ENCODE data around the gene EFCAB6. TPM values are rescaled to one million over a fixed set of nuclear protein-coding genes. Genes with fewer than 3 reads are reported as not detected.
A peak's percentile ranks its signal among the peaks of the same experiment; 100 is the strongest.

Gene EFCAB6
- total RNA-seq, 1 experiment from 2014 or later, result 0.52 TPM

- H3K36me3 ChIP-seq (ENCODE audit: control insufficient read depth in 1 of 2, insufficient read depth in 2 of 2, low read length in 2 of 2), result no peaks in the 10 kb centered on the region
- no peak for TF ChIP-seq SP1 (IDR thresholded peaks at IDR 0.05; ENCODE audit: low read depth)
- no peak for TF ChIP-seq SIN3A (IDR thresholded peaks at IDR 0.05; ENCODE audit: low read depth)
- TF ChIP-seq EZH2 (IDR thresholded peaks at IDR 0.05), result no peak
- no peak for TF ChIP-seq EGR1 (IDR thresholded peaks at IDR 0.05; ENCODE audit: low read depth)
- no peaks in the 10 kb centered on the region for H3K9me3 ChIP-seq (ENCODE audit: control insufficient read depth in 1 of 2, insufficient read depth in 1 of 2, low read depth in 1 of 2, low read length in 2 of 2)
- ATAC-seq (no peak), DNase-seq (ENCODE audit: low read depth, low spot score) (no peak)
- POLR2A ChIA-PET, result no interaction called here
- H3K27me3 ChIP-seq (ENCODE audit: insufficient read depth, low read length), result peaks cover 22% of the 10 kb centered on the region
- RAD21 ChIA-PET (ENCODE audit: low non-redundant PET in 1 of 2, low total read pairs in 2 of 2, uncharacterized antibody in 2 of 2, unreplicated experiment in 2 of 2), result no interaction called here
- H3K27ac ChIP-seq (ENCODE audit: low read depth, low read length), result no peak overlapping the region
- no TSS peak for BruUV-seq (replicated peaks)
- H3K4me3 ChIP-seq (replicated peaks in 1 of 2; ENCODE audit: low read depth in 1 of 2, low read length in 2 of 2), result no peak overlapping the region
- H3K9ac ChIP-seq (ENCODE audit: low read length), result no peak overlapping the region
- no peaks in the 10 kb centered on the region for H3K4me1 ChIP-seq (ENCODE audit: control insufficient read depth in 1 of 2, insufficient read depth in 2 of 2, low read length in 2 of 2)
- H2AFZ ChIP-seq (ENCODE audit: low read depth, low read length, poor library complexity, severe bottlenecking), result no peak overlapping the region
- intact Hi-C loops (cut with micrococcal nuclease), result no loop called here
- no peak overlapping the region for H3K4me2 ChIP-seq (ENCODE audit: low read length)
- no peaks in the 10 kb centered on the region for H4K20me1 ChIP-seq (ENCODE audit: insufficient read depth)
- CTCF ChIA-PET, result interaction anchor here (0.9 kb wide), 1 partner anchor 22 kb away, joined by 4 read pairs; no protein-coding TSS in a partner anchor
- no peaks in the 10 kb centered on the region for H3K79me2 ChIP-seq (ENCODE audit: insufficient read depth, low read length)
- H3K9me2 ChIP-seq (ENCODE audit: insufficient read depth), result no peaks in the 10 kb centered on the region
These were observed 100.4 kb downstream of the EFCAB6 start for GRCh38 chr22:43711681-43712080.

- intact Hi-C loops (cut with micrococcal nuclease), result no loop called here
- no peaks in the 10 kb centered on the region for H3K9me2 ChIP-seq (ENCODE audit: insufficient read depth)
- H4K20me1 ChIP-seq (ENCODE audit: insufficient read depth), result no peaks in the 10 kb centered on the region
- no peak overlapping the region for H3K9ac ChIP-seq (ENCODE audit: low read length)
- TF ChIP-seq CBX3 (IDR thresholded peaks at IDR 0.05; ENCODE audit: low read depth) (no peak), TCF7L2 (IDR thresholded peaks at IDR 0.05; ENCODE audit: borderline replicate concordance, extremely low read depth, insufficient read depth, insufficient read length) (no peak), MAX (IDR thresholded peaks at IDR 0.05) (no peak), FOSL1 (IDR thresholded peaks at IDR 0.05; ENCODE audit: low read depth) (no peak), POLR2AphosphoS5 (IDR thresholded peaks at IDR 0.05; ENCODE audit: low read depth, low read length) (no peak), EZH2 (IDR thresholded peaks at IDR 0.05) (no peak), RAD21 (IDR thresholded peaks at IDR 0.05; ENCODE audit: low read depth) (no peak), SIN3A (IDR thresholded peaks at IDR 0.05; ENCODE audit: low read depth) (no peak), ZFX (IDR thresholded peaks at IDR 0.05) (no peak), EGR1 (IDR thresholded peaks at IDR 0.05; ENCODE audit: low read depth) (no peak), ZNF274 (IDR thresholded peaks at IDR 0.05; ENCODE audit: low read depth, low read length) (no peak), POLR2A (IDR thresholded peaks at IDR 0.05; ENCODE audit: borderline replicate concordance, extremely low read depth, insufficient read depth, insufficient read length) (no peak), ELF1 (IDR thresholded peaks at IDR 0.05; ENCODE audit: borderline replicate concordance, low read depth) (no peak), SRF (IDR thresholded peaks at IDR 0.05; ENCODE audit: low read depth) (no peak), REST (IDR thresholded peaks at IDR 0.05; ENCODE audit: low read depth) (no peak), CTCF (IDR thresholded peaks at IDR 0.05 in 2 of 3, conservative IDR thresholded peaks at IDR 0.05 in 1 of 3; ENCODE audit: borderline replicate concordance in 1 of 3, insufficient read depth in 1 of 3, low read depth in 2 of 3, low read length in 2 of 3) (no peak)
- H3K27me3 ChIP-seq (ENCODE audit: insufficient read depth, low read length), result peaks cover 13% of the 10 kb centered on the region
- H3K4me2 ChIP-seq (ENCODE audit: low read length), result no peak overlapping the region
- ATAC-seq (no peak), DNase-seq (ENCODE audit: low read depth, low spot score) (peak; percentile 1)
- RAD21 ChIA-PET (ENCODE audit: low non-redundant PET in 1 of 2, low total read pairs in 2 of 2, uncharacterized antibody in 2 of 2, unreplicated experiment in 2 of 2), result no interaction called here
- no peaks in the 10 kb centered on the region for H3K79me2 ChIP-seq (ENCODE audit: insufficient read depth, low read length)
- CTCF ChIA-PET, result no interaction called here
- no TSS peak for BruUV-seq (replicated peaks)
- POLR2A ChIA-PET, result no interaction called here
- no peak overlapping the region for H3K4me3 ChIP-seq (replicated peaks in 1 of 2; ENCODE audit: low read depth in 1 of 2, low read length in 2 of 2)
- no peak overlapping the region for H3K27ac ChIP-seq (ENCODE audit: low read depth, low read length)
- no peaks in the 10 kb centered on the region for H3K9me3 ChIP-seq (ENCODE audit: control insufficient read depth in 1 of 2, insufficient read depth in 1 of 2, low read depth in 1 of 2, low read length in 2 of 2)
- H3K4me1 ChIP-seq (ENCODE audit: control insufficient read depth in 1 of 2, insufficient read depth in 2 of 2, low read length in 2 of 2), result no peaks in the 10 kb centered on the region
- no peaks in the 10 kb centered on the region for H3K36me3 ChIP-seq (ENCODE audit: control insufficient read depth in 1 of 2, insufficient read depth in 2 of 2, low read length in 2 of 2)
- no peak overlapping the region for H2AFZ ChIP-seq (ENCODE audit: low read depth, low read length, poor library complexity, severe bottlenecking)
These were observed 104.5 kb downstream of the EFCAB6 start for GRCh38 chr22:43707648-43708047.
